Measurements from ENCODE around the gene SFTA2.
"Not testable (repeated sequence)": the region's sequence is repeated elsewhere in the genome, so short reads cannot be mapped to it uniquely, and the experiment has no call there.

SFTA2 gene

DNA sequence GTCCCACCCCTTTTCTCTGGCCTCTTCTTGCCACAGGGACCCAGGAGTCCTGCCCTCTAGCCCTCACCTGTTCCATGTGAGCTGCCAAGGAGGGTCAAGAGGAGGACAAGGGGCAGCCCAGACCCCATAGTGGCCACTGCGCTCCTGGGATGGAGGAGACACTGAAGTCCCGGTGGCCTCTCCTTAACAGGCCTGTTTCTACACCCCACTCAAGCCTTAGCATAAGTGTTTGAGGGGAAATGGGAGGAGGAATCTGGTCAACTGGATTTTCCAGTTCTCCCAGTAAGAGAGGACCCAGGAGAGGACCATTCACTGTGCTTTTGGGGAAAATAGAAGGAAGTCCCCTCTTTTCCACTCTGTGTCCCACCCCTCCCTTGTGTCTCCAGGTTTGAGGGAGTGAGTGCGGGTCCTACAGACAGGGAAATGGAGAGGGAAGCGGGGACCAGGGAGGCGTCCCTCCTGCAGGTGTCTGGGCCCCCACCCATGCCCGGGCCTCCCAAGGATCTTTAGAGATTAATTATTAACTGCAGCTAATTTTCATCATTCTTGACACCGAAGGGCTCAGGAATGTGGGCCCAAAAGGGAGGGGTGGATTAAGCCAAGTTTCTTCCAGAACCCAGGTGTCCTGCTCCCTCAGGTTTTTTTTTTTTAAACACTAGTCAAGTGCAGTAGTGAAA is at the start of gene SFTA2:
Gene SFTA2 (minus strand): TSS at position 202 of the 677 bp plus-strand sequence. CDS start 74 bp downstream, at position 128.
- in situ Hi-C loops (cut with HindIII; ENCODE audit: low sequenced_read_pairs), result no loop called here

DNA sequence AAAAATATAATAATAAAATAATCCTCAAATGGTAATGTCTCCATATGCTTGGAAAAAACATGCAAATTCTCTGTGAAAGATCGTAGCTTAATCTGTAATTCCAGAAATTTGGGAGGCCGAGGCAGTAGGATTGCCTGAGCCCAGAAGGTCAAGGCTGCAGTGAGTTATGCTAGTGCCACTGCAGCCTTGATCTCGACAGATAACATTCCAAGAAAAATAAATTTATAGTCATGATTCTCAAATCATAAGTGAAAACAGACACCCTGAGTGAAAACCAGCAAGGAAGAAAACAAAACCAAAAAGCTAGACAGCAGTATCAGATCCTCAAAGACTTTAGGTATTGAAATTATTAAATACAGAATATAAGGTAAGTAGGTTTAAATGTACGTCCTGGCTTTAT is 47.7 kb upstream of the SFTA2 start:
- in situ Hi-C loops (cut with HindIII; ENCODE audit: low sequenced_read_pairs), result no loop called here

DNA sequence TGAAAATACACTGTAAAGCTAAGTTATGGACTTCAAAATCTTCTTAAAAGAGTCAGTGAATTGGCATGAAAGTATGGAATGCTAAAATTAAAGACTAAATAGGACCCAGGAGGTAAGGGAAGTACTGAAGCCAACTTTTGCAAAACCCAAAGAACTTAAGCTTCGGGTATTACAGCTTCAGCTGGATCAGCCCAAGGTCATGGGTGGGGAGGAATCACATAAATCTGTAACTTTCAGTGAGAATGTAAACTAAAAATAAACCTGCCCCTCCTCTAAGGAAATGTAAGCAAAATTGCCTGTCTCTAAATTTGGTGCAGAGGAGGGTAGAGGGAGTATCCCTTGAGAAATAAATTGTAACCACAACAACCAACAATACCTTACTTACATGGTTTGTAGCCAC is 47.2 kb upstream of the SFTA2 start:
- in situ Hi-C loops (cut with HindIII; ENCODE audit: low sequenced_read_pairs), result no loop called here

DNA sequence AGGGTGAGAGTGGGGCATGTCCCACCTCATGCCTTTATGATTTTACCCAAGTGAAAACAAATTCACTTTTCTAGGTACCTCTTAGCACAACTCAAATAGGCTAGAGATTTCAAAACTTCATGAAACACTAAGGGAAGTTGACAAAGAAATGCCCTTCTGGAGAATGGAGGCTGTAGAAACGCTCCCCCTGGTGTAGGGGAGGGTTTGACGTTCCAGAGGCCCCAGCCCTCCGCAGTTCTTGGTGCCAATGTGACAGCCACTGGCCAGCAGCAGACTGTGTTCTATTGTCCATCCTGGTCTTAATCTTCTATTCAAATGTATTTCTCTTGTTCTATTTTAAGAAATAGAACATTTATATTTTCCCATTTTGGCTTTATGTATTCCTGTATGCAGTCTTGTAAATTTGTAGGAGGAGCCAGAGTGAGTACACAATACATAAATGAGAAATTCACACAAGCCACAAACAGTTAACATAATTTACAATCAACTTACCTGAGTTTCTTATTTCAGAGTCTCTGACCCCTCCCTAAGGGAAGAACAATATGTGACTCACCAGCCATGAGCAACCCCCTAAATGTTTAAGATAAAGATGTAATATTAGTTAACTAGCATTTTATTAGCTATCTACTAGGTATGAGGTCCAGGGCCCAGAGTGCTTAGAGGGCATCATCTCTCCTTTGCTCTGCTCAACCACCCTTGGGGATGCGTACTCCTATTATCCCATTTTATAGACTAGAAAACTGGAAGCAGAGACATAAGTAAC is 42.7 kb upstream of the SFTA2 start:
- in situ Hi-C loops (cut with HindIII; ENCODE audit: low sequenced_read_pairs), result no loop called here

GRCh38 chr6:30972816-30973215 is 40.8 kb upstream of the SFTA2 start:
- in situ Hi-C loops (cut with HindIII; ENCODE audit: low sequenced_read_pairs), result no loop called here

- in situ Hi-C loops (cut with HindIII; ENCODE audit: low sequenced_read_pairs), result no loop called here
Measured at GRCh38 chr6:30970946-30971345, 39.0 kb upstream of the SFTA2 start.

DNA sequence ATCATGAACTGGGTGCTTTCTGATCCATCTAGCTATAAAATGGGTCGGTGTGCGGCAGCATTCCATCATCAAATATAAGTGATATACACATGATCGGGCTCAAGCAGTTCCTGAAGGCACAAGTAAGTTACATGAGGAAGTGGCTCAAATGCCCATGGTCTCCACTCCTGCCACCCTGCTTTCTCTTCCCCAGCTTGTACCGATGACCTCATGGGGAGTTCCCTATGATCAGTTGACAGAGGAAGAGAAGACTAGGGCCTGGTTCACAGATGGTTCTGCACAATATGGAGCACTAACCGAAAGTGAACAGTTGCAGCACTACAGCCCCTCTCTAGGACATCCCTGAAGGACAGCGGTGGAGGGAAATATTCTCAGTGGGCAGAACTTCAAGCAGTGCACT is 37.2 kb upstream of the SFTA2 start:
- in situ Hi-C loops (cut with HindIII; ENCODE audit: low sequenced_read_pairs), result not testable (repeated sequence)

DNA sequence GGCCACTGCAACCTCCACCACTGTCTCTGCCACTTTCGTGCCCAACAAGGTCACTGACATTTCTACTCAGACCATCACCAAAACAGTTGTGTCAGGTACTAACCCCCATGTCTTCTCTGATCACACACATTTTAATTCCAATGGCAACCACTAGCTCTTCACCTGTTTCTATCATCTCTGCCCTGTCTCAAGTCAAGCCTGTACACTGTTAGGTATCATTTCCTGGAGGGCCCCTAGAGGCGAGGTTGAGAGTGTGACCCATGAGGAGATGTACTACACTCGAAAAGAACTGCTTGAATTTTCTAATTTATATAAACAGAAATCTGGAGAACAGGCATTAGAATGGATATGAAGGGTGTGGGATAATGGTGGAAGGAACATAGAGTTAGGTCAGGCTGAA is 34.2 kb upstream of the SFTA2 start:
- in situ Hi-C loops (cut with HindIII; ENCODE audit: low sequenced_read_pairs), result no loop called here

- in situ Hi-C loops (cut with HindIII; ENCODE audit: low sequenced_read_pairs), result no loop called here
Measured at GRCh38 chr6:30965140-30965601, 33.2 kb upstream of the SFTA2 start.

DNA sequence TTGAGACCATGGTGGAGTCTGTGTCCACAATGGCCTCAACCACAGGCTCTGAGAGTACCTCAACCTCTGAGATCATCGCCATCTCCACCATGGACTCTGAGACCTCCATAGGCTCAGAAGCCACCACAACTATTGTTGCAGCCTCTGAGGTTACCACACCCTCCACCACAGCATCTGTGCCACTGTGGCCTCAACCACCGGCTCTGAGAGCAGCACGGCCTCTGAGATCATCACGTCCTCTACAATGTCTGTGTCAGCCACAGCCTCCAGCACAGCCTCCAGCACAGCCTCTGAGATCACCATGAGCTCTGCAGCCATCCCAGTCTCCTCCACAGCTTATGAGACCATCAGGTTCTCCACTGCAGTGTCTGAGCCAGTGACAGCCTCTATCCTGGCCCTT is 32.1 kb upstream of the SFTA2 start:
- in situ Hi-C loops (cut with HindIII; ENCODE audit: low sequenced_read_pairs), result no loop called here

GRCh38 chr6:30963641-30964040 is 31.7 kb upstream of the SFTA2 start:
- in situ Hi-C loops (cut with HindIII; ENCODE audit: low sequenced_read_pairs), result no loop called here

DNA sequence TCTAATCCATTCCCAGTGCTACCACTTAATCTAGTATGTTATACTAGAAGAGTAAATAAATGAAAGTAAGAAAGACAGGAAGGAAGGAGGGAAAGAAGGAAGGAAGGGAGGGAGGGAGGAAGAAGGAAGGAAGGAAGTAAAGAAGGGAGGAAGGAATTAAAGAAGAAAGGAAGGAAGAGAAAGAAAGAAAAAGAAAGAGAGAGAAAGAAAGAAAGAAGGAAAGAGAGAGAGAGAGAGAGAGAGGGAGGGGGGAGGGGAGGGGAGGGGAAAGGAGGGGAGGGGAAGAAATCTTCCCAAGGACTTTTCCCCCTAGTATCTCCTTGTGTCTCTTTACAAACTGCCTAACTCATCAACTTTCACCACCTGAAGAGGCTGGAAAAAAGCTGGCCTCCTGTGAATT is 30.7 kb upstream of the SFTA2 start:
- in situ Hi-C loops (cut with HindIII; ENCODE audit: low sequenced_read_pairs), result no loop called here

- in situ Hi-C loops (cut with HindIII; ENCODE audit: low sequenced_read_pairs), result no loop called here
Measured at GRCh38 chr6:30960907-30961673, 29.1 kb upstream of the SFTA2 start.

GRCh38 chr6:30957716-30958115 is 25.7 kb upstream of the SFTA2 start:
- in situ Hi-C loops (cut with HindIII; ENCODE audit: low sequenced_read_pairs), result no loop called here

GRCh38 chr6:30955367-30956042 is 23.5 kb upstream of the SFTA2 start:
- in situ Hi-C loops (cut with HindIII; ENCODE audit: low sequenced_read_pairs), result no loop called here

GRCh38 chr6:30954631-30955366 is 22.8 kb upstream of the SFTA2 start:
- in situ Hi-C loops (cut with HindIII; ENCODE audit: low sequenced_read_pairs), result no loop called here

- in situ Hi-C loops (cut with HindIII; ENCODE audit: low sequenced_read_pairs), result no loop called here
Measured at GRCh38 chr6:30951907-30952469, 20.0 kb upstream of the SFTA2 start.

DNA sequence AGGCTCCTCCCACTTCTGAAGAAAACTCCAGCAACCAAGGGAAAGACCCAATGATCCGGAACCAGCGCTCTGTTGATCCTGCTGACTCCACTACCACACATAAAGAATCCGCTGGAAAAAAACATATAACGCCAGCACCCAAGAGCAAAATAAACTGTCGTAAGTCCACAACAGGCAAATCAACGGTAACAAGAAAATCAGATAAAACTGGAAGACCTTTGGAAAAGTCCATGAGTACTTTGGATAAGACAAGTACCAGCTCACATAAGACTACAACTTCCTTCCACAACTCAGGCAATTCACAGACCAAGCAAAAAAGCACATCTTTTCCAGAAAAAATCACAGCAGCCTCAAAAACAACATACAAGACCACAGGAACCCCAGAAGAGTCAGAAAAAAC is 16.8 kb upstream of the SFTA2 start:
- in situ Hi-C loops (cut with HindIII; ENCODE audit: low sequenced_read_pairs), result no loop called here

DNA sequence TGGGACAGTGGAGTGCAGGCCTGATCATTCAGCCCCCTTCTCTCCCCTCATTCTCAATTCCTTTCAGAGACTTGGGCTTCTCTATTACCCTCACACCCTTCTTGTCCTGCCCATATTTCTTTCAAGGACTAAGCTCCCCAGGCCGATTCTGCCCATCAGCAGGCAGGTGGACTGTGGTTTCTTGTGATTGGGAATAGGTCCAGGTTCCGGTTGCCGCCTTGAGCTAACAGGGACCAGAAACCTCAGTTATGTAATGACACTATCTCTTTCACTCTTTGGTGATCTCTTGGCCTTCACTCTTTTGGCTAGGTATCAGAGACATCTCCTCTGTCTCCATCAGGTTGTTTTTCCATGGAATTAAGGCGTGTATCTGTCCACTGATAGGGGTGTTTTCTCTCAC is 15.3 kb upstream of the SFTA2 start:
- in situ Hi-C loops (cut with HindIII; ENCODE audit: low sequenced_read_pairs), result no loop called here

DNA sequence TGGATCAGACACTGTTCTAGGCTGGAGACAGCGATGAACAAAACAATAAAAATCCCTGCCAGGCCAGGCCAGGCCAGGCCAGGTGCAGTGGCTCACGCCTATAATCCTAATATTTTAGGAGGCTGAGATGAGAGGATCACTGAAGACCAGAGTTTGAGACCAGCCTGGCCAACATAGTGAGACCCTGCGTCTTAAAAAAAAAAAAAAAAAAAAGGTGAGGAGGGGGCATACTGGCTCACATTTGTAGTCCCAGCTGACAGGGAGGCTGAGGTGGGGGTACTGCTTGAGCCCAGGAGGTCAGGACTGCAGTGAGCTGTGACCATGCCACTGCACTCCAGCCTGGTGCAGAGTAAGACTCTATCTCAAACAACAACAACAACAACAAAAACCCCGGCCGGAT is 13.3 kb upstream of the SFTA2 start:
- in situ Hi-C loops (cut with HindIII; ENCODE audit: low sequenced_read_pairs), result no loop called here

Measured in DLD1 (cell line).